Right cardiac atrium (tissue), 5 donors: Measurements from ENCODE around the gene BCL6. TPM values are rescaled to one million over a fixed set of nuclear protein-coding genes. Genes with fewer than 3 reads are reported as not detected.

Experiments used
- ATAC-seq, 2 donors: fragments of 200-7000 bp; cut with Tn5 transposase; one replicate each; pipeline versions ENCODE4 v1.8.0 to v1.9.1; 2020; ENCODE audit warnings: moderate library complexity in 2 of 2, mild to moderate bottlenecking in 1 of 2
- DNase-seq, 3 donors: peaks; one replicate each; pipeline ENCODE4 v3.0.0-alpha.2; 2020
- H3K27ac ChIP-seq: one replicate; pipeline ENCODE4 v1.5.1; 2013; ENCODE audit warnings: mild to moderate bottlenecking, low read length, control low read depth, moderate library complexity
- H3K27me3 ChIP-seq: one replicate; pipeline ENCODE4 v1.6.1; 2013; ENCODE audit not compliant: control insufficient read depth, insufficient read depth
- H3K4me1 ChIP-seq: one replicate; pipeline ENCODE4 v1.6.1; 2013; ENCODE audit warnings: low read length; ENCODE audit not compliant: control insufficient read depth, insufficient read depth
- H3K4me3 ChIP-seq: one replicate; pipeline ENCODE4 v1.5.1; 2013; ENCODE audit warnings: low read length, control low read depth
- H3K9me3 ChIP-seq: one replicate; pipeline ENCODE4 v1.6.1; 2013; ENCODE audit warnings: low read length; ENCODE audit not compliant: control insufficient read depth
- WGBS: extraction: QIAGEN DNeasy Blood & Tissue Kit; methylation state at CpG from one replicate; pipeline ENCODE4 v1.1.7; 2013; 5-methylcytosine and 5-hydroxymethylcytosine counted together
- intact Hi-C, 4 donors: fragments of 100-400 bp; cut with DNase I; formaldehyde crosslinking; loops; one replicate each; pipeline versions ENCODE4 v1.11.0 to v1.14.0; 2022 to 2023
- polyA plus RNA-seq: library from polyadenylated mRNA; stranded (reverse); fragments of 200-250 nt; gene quantifications from one replicate; pipeline ENCODE4 v1.2.3, GENCODE V29; 2013
- total RNA-seq, 4 donors: library from RNA; stranded (reverse); fragmentation: NEBNext Ultra II Directional; extraction: Animal tissue kit (Norgen Biotek cat#: 25700); gene quantifications; one replicate each; pipeline ENCODE4 v1.2.1, GENCODE V29; 2021
- donor health status: healthy with polysubstance abuse.
- donor health status: DM: no; HTN: yes; CAD: no.
- donor health status: DM: no; HTN: no; CAD: no.
- donor health status: DM: no; HTN: yes; CAD: no; lungs with severe emphysema.
- donor health status: DM: yes; HTN: yes; CAD: no.

The BCL6 gene
- total and polyA plus RNA-seq, 5 donors: 45.8 to 77.3 (median 70.5) TPM

- peak; percentile 33 to 38 for ATAC-seq
These were observed 808 bp downstream of the BCL6 start for GRCh38 chr3:187744169-187745151.

GRCh38 chr3:187743195-187744141 is 1.8 kb downstream of the BCL6 start:
- WGBS: 3% methylated on average over 45 of the region's 45 CpGs
- H3K27ac ChIP-seq: peak overlapping the region; percentile 100
- intact Hi-C loops: loop anchor here (5.0 to 10.0 kb wide), 11 partner anchors 221 to 1404 kb away; no protein-coding TSS in a partner anchor
- peak; percentile 68 to 88 (median 86) for DNase-seq
- ATAC-seq: no peak
- H3K4me1 ChIP-seq: no peaks in the 10 kb centered on the region
- no peaks in the 10 kb centered on the region for H3K27me3 ChIP-seq
- no peaks in the 10 kb centered on the region for H3K9me3 ChIP-seq
- peak overlapping the region; percentile 88 for H3K4me3 ChIP-seq

More at GRCh38 chr3:187744169-187745151, 808 bp downstream of the BCL6 start:
- peak overlapping the region; percentile 100 for H3K27ac ChIP-seq
- no peaks in the 10 kb centered on the region for H3K4me1 ChIP-seq
- intact Hi-C loops: loop anchor here (5.0 to 10.0 kb wide), 13 partner anchors 203 to 1403 kb away; partner anchors contain the start of gene LPP (in 1 of the 4)
- H3K9me3 ChIP-seq: no peaks in the 10 kb centered on the region
- no peaks in the 10 kb centered on the region for H3K27me3 ChIP-seq
- DNase-seq: peak; percentile 49 to 85 (median 82)
- under 1% methylated on average over 55 of the region's 55 CpGs for WGBS
- peak overlapping the region; percentile 88 for H3K4me3 ChIP-seq

- intact Hi-C loops: loop anchor here (5.0 to 10.0 kb wide), 11 partner anchors 222 to 1405 kb away; no protein-coding TSS in a partner anchor
- DNase-seq (peak in 2 of 3 donors; percentile 74 to 80), ATAC-seq (no peak)
- H3K4me1 ChIP-seq: no peaks in the 10 kb centered on the region
- H3K9me3 ChIP-seq: no peaks in the 10 kb centered on the region
- WGBS: 32% methylated on average over 13 of the region's 13 CpGs
- H3K27me3 ChIP-seq: no peaks in the 10 kb centered on the region
- H3K4me3 ChIP-seq: peak overlapping the region; percentile 88
- peak overlapping the region; percentile 95 for H3K27ac ChIP-seq
These were observed 2.7 kb downstream of the BCL6 start for GRCh38 chr3:187742351-187743171.

- ATAC-seq (peak in 1 of 2 donors; percentile 3), DNase-seq (peak; percentile 71 to 91 (median 89))
- no peaks in the 10 kb centered on the region for H3K27me3 ChIP-seq
- peaks cover 3% of the 10 kb centered on the region for H3K4me1 ChIP-seq
- no peaks in the 10 kb centered on the region for H3K9me3 ChIP-seq
- WGBS: under 1% methylated on average over 35 of the region's 35 CpGs
- peak overlapping the region; percentile 88 for H3K4me3 ChIP-seq
- H3K27ac ChIP-seq: peak overlapping the region; percentile 96
- intact Hi-C loops: loop anchor here (2.0 to 10.0 kb wide), 13 partner anchors 223 to 1406 kb away; no protein-coding TSS in a partner anchor
These were observed 3.6 kb downstream of the BCL6 start for GRCh38 chr3:187741403-187742350.

- Histone ChIP-seq H3K4me3 (peak overlapping the region; percentile 88), H3K27ac (peak overlapping the region; percentile 96), H3K4me1 (peaks cover 6% of the 10 kb centered on the region), H3K27me3 (no peaks in the 10 kb centered on the region), H3K9me3 (no peaks in the 10 kb centered on the region)
- WGBS: 2% methylated on average over 39 of the region's 39 CpGs
- DNase-seq: peak; percentile 73 to 91 (median 87)
- intact Hi-C loops: loop anchor here (2.0 to 10.0 kb wide), 13 partner anchors 224 to 1407 kb away; no protein-coding TSS in a partner anchor
- ATAC-seq: peak; percentile 6 to 10
These were observed 4.6 kb downstream of the BCL6 start for GRCh38 chr3:187740421-187741399.

GRCh38 chr3:187739561-187740332 is 5.5 kb downstream of the BCL6 start:
- Histone ChIP-seq H3K4me3 (peak overlapping the region; percentile 88), H3K9me3 (no peaks in the 10 kb centered on the region), H3K27ac (peak overlapping the region; percentile 96), H3K4me1 (peaks cover 6% of the 10 kb centered on the region), H3K27me3 (no peaks in the 10 kb centered on the region)
- 1% methylated on average over 53 of the region's 53 CpGs for WGBS
- intact Hi-C loops: loop anchor here (2.0 to 10.0 kb wide), 15 partner anchors 225 to 1495 kb away; no protein-coding TSS in a partner anchor
- ATAC-seq (peak; percentile 11 to 41), DNase-seq (peak; percentile 79 to 94 (median 91))

- DNase-seq: peak; percentile 64 to 85 (median 83)
- WGBS: under 1% methylated on average over 22 of the region's 22 CpGs
- peak; percentile 0 for ATAC-seq
- H3K27me3 ChIP-seq: no peaks in the 10 kb centered on the region
- H3K27ac ChIP-seq: peak overlapping the region; percentile 96
- H3K4me3 ChIP-seq: peak overlapping the region; percentile 74
- peaks cover 6% of the 10 kb centered on the region for H3K4me1 ChIP-seq
- intact Hi-C loops: loop anchor here in 3 of 4 donors (2.0 to 10.0 kb wide), 3 partner anchors 1216 to 1496 kb away; no protein-coding TSS in a partner anchor
- H3K9me3 ChIP-seq: no peaks in the 10 kb centered on the region
These were observed 6.1 kb downstream of the BCL6 start for GRCh38 chr3:187739094-187739560.
